Brain microvascular endothelial cell (primary cell): ENCODE measurements around the gene CCDC187.

Experiments used
- DNase-seq: peaks from one replicate; pipeline ENCODE4 v3.0.0-alpha.2; 2020
- H3K27ac ChIP-seq: fragments of 250-450 bp; sonication (Bioruptor Pico); 2 replicates; pipeline ENCODE4 v1.5.1; 2020; ENCODE audit warnings: mild to moderate bottlenecking, moderate library complexity
- H3K27me3 ChIP-seq: fragments of 250-450 bp; sonication (Bioruptor Pico); replicated peaks from 2 replicates; pipeline ENCODE4 v1.5.1; 2020; ENCODE audit warnings: mild to moderate bottlenecking
- H3K36me3 ChIP-seq: fragments of 250-450 bp; sonication (Bioruptor Pico); replicated peaks from 2 replicates; pipeline ENCODE4 v1.5.1; 2020; ENCODE audit warnings: mild to moderate bottlenecking
- H3K4me3 ChIP-seq: 2 replicates; pipeline ENCODE4 v1.5.1; 2011; ENCODE audit warnings: low read depth, mild to moderate bottlenecking, control low read depth, low read length, moderate library complexity
- CTCF ChIP-seq: IDR thresholded peaks from 2 replicates; pipeline ENCODE4 v1.5.1; 2011; ENCODE audit warnings: low read depth, mild to moderate bottlenecking, moderate library complexity, low read length, control low read depth, inconsistent platforms; ENCODE audit errors: missing control alignments
- in situ Hi-C: cut with HindIII; loops from 2 replicates; pipeline ENCODE4 v1.10.0; 2017; ENCODE audit warnings: low sequenced_read_pairs, low pct_ligation_motif_present

CCDC187 gene

GRCh38 chr9:136333486-136333885, 29.6 kb upstream of the CCDC187 start:
- no peak for TF ChIP-seq CTCF
- H3K36me3 ChIP-seq = peaks cover 24% of the 10 kb centered on the region
- in situ Hi-C loops = no loop called here

GRCh38 chr9:136333045-136333444, 29.2 kb upstream of the CCDC187 start:
- in situ Hi-C loops = no loop called here
- no peak for TF ChIP-seq CTCF
- Histone ChIP-seq H3K27me3 (no peaks in the 10 kb centered on the region), H3K27ac (no peak overlapping the region), H3K4me3 (no peak overlapping the region), H3K36me3 (peaks cover 19% of the 10 kb centered on the region)
- no peak for DNase-seq

More at GRCh38 chr9:136333486-136333885, 29.6 kb upstream of the CCDC187 start:
- Histone ChIP-seq H3K27me3 (no peaks in the 10 kb centered on the region), H3K4me3 (no peak overlapping the region), H3K27ac (no peak overlapping the region)
- no peak for DNase-seq

- in situ Hi-C loops = no loop called here
- no peaks in the 10 kb centered on the region for H3K27me3 ChIP-seq
- TF ChIP-seq CTCF = no peak
- no peak overlapping the region for H3K4me3 ChIP-seq
- H3K27ac ChIP-seq = no peak overlapping the region
- H3K36me3 ChIP-seq = peaks cover 14% of the 10 kb centered on the region
- DNase-seq = no peak
These were observed 28.6 kb upstream of the CCDC187 start for GRCh38 chr9:136332482-136332983.

GRCh38 chr9:136331556-136332481, 27.9 kb upstream of the CCDC187 start:
- Histone ChIP-seq H3K27ac (no peak overlapping the region), H3K4me3 (no peak overlapping the region), H3K27me3 (no peaks in the 10 kb centered on the region), H3K36me3 (peaks cover 7% of the 10 kb centered on the region)
- in situ Hi-C loops = no loop called here
- no peak for TF ChIP-seq CTCF
- no peak for DNase-seq

- Histone ChIP-seq H3K36me3 (no peaks in the 10 kb centered on the region), H3K27me3 (no peaks in the 10 kb centered on the region), H3K27ac (no peak overlapping the region), H3K4me3 (no peak overlapping the region)
- DNase-seq = no peak
- in situ Hi-C loops = no loop called here
- no peak for TF ChIP-seq CTCF
These were observed 27.1 kb upstream of the CCDC187 start for GRCh38 chr9:136331030-136331429.
